GM12872 (cell line): ENCODE results near the gene HIVEP3.

ENCODE experiments used
- CTCF ChIP-seq: IDR thresholded peaks from 3 replicates; pipeline ENCODE4 v1.5.1; 2011; ENCODE audit warnings: low read depth, mild to moderate bottlenecking, low read length, moderate library complexity; ENCODE audit not compliant: insufficient read depth

Gene HIVEP3

DNA sequence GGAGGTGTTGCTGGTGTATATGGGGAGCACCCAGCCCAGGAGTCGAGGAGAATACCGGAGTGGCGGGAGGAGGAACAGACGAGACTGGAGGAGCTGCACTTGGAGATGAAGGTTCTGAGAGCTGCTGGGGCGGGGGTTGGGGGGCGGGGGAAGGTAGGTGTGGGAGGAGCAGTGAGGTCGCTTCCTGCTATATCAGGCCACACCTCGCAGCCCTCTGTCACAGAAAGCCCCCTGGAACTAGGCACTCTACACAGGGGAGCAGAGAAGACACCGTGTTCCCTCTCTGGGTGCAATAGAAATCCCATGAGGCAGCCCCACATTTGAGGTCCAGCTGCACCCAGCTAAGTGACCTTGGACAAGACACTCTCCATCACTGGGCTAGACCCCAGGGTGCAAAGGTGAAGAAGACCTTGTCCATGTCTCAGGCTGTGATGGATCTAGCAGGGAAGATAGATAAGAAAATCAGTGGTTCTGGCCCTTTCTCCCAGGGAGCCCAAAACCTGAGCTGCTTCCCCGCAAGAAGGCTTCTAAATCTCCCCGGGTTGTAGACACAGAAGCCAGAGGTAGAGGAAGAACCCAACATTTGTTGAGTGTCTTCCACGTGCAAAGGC, 278.5 kb downstream of the HIVEP3 start:
- TF ChIP-seq CTCF, result no peak

GRCh38 chr1:41639332-41639936, 279.3 kb downstream of the HIVEP3 start:
- TF ChIP-seq CTCF, result no peak

- no peak for TF ChIP-seq CTCF
These were observed 280.4 kb downstream of the HIVEP3 start for GRCh38 chr1:41638086-41639024.

DNA sequence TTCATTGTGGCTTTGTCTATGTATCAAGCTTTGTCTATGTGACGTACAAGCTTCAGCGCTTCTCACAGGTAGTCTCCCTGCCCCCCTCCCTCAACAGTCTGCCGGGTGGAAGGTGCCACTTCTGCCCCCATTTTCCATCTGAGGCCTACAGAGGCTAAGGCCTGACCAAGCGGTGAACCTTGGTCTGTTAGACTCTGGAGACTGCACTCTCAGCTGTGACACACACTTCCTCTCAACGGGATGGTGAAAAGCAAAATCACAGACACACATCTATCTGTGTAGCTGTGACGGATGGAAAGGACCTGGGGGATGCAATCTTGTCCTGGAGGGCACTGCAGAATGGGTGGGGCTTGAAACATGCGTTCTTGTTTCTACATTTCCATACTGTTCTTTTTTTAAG, 281.4 kb downstream of the HIVEP3 start:
- no peak for TF ChIP-seq CTCF

DNA sequence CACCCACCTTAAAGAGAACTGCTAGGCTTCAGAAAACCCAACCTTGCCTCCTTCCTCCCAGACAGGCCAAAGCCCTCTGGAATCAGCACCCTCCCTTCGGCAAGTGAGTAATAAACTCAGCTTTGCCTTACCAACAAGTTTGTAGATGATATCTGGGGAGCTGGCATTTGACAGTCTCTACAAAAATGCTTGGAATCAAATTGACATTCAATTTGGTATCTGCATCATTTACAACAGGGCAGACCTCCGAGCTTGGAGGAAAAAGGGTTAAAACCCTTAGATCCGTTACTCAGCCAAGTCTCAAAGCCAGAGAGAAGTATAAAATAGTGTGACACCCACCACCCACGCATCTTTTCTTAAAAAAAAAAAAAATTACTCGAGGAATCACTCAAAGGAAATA, 285.0 kb downstream of the HIVEP3 start:
- TF ChIP-seq CTCF, result no peak

- no peak for TF ChIP-seq CTCF
These were observed 285.7 kb downstream of the HIVEP3 start for GRCh38 chr1:41632781-41633575.

DNA sequence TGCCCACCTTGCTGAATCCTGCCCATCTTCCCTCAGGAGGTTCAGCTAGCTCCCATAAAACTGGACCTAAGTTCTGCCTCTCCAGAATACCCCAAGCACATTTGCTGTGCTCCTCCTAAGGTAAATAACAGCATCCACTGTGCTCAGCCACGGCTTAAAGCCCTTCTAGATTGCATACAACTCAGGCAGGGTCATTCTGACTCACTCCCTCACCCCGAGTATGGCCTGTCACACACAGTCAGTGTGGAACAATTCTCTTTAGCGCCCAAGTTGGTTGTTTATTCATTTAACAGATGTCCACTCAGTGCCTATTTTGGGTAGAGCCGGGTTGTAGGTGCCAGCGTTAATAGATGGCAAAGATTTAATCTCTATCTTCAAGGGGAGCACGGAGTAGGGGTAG, 286.8 kb downstream of the HIVEP3 start:
- TF ChIP-seq CTCF, result no peak
